GM21423 (cell line): Measurements from ENCODE around the gene XRN2.

Source experiments
- ATAC-seq: cut with Tn5 transposase; IDR thresholded peaks from one replicate; pipeline ENCODE4 v1.9.1; 2021; ENCODE audit warnings: mild to moderate bottlenecking, moderate library complexity; ENCODE audit not compliant: unreplicated experiment

Gene XRN2

DNA sequence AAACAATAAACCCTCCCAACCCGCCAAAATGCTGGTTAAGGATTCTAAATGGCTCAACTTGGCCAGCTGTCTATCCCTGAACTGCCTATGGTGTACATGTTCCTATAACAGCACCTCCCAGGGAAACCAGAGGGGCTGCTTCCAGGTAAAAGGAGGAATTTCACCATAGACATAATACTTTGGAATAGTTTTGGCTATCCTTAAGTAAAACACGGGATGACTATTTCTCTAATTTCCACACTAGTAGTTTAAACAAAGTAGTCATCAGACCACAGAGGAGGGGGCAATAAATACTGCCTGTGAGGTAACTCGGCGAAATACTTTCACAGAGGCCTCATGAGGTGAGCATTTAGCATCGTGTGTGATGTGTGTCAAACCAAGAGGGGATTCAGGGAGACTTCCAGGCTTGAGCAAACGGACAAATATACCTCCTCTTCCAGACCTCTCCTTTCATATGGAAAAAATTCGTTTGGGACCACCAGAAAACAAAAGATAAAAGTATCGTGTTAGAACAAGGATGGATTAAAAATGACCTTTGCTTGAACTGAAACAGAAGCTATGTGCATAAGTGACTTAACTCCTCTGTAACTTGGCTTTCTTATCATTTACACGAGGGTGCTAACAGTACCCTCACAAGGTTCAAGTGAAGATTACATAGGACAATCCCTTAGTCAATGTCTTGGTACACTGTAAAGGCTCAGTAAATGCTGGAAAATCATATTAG, 1.0 kb upstream of the XRN2 start:
- ATAC-seq = no peak

DNA sequence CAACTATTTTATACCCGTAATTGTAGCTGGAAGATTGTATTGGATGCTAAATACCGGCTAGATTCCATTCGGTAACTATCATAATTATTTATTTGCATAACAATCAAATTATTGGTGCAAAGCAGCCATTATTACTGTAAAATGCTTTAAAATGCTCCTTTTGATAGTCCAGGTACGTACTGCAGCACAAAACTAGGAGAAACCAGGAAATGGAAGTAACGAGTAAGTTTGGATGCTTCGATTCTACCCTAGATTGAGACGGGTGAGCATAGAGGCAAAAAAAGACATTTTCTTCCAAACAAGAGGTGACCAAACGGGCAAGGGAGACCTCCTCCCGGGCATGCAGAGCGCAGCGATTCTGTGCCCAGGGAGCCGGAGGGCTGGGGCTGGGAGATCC, 469 bp upstream of the XRN2 start:
- ATAC-seq = peak; percentile 30

DNA sequence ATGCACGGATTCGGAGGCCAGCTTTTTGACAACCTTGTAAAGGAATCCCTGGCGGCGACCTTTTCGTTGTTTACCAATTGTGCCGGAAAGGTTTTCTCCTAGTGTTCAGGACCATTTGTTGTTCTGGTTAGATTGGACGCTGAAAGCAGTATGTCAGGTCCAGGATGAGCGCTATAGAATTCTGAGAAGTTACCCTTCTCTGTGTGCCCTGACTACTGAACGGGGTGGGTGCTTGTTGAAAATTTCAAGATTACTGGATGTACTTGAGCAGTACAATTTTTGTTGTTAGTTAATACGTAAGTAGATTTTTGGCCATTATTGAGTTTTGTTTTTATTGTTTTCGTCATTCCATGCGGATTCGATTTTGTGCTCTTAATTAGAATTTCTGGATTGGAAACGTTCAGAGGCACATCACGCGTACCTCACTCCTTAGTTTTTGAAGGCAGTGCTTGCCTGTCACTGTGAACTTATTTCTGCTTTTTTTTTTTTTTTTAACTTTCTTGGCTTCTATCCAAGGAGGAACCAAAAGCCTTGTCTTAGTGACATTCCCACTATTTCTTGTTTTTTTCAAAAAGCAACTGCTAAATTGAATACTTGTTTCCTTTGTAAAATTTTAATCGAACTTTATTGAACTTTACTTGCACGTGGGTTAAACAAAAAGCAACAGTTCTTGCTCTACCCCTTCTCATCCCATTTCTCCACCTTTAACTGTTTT, 898 bp downstream of the XRN2 start:
- ATAC-seq = no peak

DNA sequence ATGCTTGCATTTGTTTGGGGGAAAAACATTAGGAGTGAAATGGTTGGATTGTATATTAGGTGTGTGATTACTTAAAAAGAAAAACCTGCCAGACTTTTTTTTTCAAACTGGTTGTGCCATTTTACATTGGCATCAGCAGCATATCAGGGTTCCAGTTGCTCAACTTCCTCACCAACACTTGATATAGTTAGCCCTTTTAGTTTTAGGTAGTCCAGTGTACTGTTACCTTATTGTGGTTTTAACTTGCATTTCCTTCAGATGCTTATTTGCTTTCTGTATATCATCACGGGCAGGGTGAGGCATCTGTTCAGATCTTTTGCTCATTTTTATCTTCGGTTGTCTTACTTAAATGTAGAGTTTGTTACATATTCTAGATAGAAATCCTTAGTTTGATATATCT, 5.2 kb downstream of the XRN2 start:
- ATAC-seq = no peak

DNA sequence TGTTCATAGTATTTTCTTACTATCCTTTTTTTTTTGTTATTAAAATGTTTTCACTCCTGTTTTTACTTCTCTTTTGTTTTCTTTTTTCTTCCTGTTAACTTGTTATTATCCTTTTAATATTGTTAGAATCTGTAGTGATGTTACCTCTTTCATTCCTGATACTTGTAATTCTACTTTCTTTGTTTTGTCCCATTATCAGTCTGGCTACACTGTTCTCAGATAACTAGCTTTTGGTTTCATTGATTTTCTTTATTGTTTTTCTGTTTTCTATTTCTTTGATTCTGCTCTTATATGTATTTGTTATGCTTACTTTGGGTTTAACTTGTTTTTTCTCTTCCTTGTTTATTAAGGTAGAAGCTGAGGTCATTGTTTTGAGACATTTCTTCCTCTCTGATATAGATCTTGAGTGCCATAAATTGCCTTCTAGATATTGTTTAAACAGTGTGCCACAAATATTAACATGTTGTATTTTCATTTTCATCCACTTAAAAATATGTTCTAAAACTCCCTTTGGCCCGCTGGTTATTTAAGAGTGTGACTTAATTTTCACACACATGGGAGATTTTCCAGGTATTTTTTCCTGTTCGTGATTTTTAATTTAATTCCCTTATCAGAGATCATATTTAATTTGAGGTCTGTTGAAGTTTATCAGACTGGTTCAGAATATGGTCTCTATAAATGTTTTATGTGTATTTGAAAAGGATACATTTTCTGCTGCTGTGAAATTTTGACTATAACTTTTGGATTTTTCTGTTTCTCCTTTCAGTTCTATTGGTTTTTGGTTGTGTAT, 6.7 kb downstream of the XRN2 start:
- no peak for ATAC-seq

DNA sequence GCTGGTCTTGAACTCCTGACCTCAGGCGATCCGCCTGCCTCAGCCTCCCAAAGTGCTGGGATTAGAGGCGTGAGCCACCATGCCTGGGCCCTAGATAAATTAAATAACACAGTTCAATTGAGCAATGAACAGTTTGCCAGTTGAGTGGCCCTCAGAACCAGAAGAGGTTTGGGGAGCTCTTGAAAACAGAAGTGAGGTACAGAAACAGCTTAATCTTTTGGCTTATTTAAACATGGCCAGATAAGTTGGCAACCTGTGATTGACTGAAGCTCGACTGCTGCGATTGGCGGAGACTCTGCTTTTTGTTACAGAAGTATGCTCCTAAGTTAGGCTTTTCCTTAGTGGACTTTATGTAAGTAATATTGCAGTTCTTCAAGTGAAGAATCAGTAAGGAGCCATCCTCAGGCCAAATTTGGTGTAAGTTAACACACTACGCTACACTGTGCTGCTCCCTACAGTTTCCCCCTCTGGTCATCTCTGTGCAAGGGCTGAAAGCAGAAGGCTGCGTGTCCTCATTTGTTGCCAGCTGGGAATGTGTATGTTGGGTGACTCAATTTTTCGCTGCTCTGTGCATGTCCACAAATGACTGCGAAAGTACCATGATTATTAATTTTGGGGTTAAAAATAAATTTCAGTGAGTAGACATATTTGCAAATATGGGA, 9.8 kb downstream of the XRN2 start:
- no peak for ATAC-seq

DNA sequence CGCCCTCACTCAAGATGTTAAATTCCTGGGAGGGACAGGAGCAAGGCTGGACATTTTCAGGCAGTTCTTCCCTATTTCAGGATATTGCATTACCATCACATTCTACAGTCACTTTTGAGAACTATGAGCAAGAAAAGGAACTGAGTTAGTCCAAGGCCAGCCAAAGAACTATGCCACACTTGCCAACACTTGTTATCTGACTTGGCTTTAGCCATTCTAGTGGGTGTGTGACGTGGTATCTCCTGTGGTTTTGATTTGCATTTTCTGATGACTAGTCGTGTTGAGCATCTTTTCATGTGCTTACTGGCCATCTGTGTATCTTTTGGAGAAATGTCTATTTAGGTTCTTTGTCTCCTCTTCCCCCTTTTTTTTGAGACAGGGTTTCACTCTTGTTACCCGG, 12.0 kb downstream of the XRN2 start:
- no peak for ATAC-seq

DNA sequence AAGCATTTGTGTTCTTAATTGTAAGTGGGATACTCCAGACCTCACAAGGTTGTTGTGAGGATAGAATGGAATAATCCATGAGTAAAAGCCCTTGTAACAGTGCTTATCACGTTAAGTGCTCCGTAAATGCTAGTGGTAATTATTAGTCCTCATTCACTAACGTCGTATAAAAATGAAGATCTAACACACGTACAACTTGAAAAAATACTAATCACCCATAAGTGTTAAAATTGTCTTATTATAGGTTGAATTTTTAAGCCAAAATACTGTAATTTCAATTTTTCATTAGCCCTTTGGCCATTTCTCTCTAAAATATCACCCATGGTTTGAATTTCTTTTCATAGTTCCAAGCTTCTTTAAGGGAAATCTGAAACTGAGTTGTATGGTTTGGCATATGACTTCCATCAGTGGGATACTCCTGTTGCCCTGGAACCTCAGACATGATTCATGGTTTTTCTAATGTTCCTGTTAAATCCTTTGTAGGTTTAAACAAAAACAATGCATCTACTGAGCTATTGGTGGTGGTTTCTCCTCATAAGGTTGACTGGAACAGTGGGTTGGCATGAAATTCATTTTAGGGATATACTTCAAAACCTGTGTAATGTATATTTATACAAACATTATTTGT, 19.1 kb downstream of the XRN2 start:
- no peak for ATAC-seq

DNA sequence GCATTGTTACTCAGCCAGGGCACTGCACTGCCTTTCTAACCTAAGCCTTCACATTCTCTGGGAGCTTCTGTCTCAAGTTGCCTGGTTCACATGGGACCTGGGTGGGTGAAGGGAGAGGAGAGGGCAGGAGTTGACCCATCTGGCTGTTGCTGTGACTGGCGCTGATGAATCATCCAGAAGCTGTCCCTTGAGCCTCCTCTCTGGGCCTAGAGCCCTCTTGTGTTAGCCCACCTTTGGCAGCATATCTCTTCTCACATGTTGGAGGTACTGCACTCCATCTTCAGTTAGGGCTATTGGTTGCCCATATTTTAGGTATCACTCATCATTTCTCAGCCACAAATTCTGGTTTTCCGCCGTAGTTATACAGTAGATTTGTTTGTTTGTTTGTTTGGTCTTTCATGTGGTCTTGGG, 19.8 kb downstream of the XRN2 start:
- ATAC-seq = no peak

DNA sequence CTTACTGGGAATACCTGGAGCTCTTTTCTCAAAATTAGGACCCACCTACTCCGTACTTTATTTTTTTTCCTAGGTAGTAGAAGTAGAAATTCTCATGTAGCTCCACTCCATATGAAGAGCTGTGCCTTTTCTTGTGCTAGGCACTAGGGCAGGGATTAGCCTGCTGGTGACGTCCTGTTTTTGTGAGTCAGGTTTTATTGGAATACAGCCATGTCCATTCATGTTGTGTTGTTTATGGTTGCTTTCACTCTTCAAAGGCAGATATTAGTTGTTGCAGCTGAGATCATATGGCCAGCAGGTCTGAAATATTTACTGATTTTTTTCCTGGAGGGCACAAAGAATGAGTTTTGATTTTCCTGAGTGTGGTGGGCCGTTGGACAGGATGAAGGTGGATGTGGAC, 20.5 kb downstream of the XRN2 start:
- no peak for ATAC-seq

DNA sequence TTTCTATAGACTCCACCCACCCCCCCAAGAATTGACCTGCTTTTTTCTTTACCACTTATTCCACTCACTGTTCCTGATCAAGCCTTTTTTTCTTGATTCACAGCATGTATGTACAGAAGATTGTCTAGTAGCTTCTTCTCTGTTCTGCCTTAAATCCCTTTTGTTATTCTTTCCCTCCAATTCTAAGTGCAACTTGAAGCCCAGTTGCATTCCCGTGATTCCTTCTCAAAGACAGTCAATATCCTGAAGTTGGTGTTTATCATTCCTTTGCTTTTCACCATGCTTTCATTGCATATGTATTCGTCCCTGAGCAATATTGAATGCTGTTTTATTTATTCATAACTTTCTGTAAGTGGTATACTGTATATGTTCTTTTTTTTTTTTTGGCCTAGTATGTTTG, 21.0 kb downstream of the XRN2 start:
- no peak for ATAC-seq

DNA sequence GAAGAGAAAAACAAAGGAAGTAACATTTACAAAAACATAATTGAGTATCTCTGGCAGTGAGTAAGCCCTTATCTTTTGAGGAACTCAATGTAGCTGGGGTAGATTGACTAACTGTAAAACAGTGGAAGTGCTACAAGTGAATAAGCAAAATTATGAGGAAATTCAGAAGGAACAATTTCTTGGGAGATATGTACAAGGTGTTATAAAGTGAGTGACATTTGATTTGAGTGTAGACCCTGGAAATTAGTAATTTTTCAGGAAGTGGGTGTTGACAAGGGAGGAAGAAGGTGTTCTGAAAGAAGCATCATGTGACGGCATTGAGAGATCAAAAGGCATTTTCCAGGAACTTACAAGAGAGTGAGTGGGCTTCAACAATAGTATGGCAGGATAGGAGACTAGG, 22.2 kb downstream of the XRN2 start:
- ATAC-seq = no peak

DNA sequence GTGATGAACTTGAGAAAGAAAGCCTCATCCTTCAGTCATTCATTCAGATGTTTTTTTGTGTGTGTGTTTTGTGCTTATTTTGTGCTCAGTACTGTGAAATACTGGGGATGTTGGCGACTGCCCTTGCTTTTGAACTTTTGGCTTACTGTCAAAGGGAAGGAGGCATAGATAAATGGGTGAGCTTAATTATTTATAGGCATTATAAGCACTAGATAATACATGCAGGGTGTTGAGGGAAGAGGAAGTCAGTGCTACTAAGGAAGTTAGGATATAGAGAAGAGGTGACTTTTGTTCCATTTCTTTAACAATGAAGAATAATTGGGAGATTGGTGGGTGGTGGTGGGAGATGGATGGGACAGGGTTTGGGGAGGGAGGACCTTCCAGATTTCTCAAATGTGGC, 23.6 kb downstream of the XRN2 start:
- ATAC-seq = no peak

DNA sequence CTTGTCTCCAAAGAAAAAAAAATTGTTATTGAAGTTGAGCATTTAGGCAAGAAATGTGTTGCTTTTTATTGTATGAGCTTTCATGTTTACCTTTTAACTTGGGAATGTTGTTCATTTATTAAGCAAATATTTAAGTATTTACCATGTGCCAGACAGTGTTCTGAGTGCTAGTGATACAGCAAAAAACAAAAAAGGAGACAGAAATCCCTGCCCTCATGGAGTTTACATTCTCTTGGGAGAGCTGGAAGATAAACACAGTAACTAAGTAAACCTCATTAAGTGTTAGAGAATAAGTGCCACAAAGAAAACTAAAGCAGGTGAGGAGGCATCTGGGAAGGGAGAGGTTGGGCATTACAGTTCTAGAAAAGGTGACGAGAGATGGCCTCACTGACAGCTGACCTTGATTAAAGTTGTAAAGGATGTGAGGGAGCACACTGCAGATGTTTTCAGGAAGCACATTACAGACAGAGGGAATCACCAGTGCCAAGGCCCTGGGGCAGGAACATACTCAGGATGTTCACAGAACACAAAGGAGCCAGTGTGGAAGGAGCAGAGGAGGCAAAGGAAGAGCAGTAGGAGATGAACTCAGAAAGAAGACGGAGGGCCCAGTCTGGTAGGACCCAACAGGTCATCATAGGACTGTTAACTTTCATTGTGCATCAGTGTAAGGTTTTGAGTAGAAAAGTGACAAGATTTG, 33.5 kb downstream of the XRN2 start:
- ATAC-seq = no peak

DNA sequence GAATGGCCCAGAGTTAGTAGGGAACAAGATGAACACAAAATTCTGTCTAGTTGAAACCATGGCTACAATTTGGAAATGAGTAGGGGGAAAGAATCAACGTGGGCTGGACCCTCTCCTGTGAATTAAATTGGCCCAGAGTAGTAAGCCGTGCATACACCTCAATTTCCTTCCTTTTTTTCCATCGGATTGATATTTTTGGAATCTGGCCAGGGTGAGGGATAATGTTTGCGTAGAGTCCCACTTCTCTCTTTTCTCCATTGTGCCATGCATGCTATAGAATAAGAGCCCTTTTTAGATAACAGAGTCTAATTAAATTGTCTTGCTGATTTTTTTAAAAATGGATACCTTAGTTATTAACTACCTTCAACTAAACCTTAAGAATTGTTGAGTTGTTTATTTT, 35.2 kb downstream of the XRN2 start:
- no peak for ATAC-seq

DNA sequence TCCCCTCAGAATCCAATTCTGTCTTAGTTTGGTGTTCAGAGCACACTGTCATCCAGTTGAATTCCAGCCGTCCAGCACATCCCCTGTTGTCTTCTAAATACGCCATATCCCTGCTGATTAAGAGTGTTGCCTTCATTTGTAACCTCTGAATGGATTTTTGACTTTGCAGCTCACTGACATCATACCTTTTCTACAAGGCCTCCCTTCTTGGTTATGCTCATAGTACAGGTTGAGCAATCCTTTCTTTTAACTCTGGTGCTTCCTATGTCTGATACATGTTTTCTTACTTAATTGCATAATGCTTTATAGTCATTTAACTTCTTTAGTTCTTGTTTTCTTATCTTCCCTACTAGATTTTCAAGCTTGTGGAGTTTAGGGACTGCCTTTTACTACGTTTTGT, 36.4 kb downstream of the XRN2 start:
- no peak for ATAC-seq

DNA sequence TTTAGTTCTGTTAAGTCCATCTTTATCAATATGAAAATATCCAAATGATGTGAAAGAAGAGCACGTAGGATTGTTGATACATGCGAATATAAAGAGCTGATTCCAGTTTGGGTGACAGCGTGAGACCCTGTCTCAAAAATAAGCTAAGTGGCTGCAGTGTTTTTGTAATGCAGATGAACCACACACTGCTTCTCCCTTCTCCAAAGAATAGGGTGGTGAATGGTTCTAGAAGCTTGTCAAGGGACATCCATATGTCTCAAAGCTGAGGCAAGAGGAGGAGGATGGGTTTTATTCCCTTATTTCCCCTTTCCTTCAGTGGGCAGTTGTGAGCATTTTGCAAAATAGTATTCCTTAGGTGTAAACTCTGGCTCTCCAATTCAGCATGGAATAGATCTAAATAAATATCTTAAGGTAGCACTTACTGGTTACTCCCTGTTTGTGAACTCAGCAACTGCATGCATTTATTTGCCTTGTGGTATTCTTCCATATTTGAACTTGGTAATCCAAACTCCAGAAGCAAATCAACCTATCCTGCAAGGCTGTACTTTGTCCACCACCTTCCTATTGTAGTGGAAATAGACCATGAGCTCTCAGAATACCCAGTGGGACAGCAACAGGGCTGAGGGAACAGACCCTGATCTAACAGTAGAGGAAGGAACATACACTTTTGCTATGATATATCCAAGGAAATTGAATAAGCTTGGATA, 38.0 kb downstream of the XRN2 start:
- ATAC-seq = no peak

DNA sequence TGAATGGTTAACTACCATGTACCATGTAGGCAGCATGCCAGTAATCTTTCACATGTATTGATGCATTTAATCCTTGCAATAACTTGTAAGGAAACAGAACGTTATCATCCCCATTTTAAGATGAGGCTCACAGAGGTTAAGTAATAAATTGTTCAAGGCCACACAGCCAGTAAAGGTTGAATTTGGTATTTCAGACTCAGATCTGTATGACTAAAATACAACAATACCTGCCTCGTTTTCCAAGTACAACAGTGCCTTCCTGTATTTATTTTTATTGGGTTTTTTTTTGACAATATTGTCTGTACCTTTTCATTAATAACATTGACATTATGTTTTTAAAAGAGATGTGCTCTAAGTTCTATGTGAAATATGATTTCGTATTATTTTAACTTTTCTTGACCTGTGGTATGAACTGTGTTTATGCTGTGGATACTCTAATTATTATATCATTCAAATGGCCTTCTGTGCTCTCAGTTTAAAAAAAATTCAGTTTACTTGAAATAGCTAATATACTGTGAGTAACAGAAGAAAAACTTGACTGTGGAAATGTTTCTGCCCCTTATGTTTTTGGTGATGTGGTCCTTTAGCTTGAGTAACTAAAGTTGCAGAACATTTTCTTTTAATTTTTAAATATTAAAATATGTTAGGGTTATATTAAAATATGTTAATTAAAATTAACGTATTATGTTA, 39.7 kb downstream of the XRN2 start:
- no peak for ATAC-seq

DNA sequence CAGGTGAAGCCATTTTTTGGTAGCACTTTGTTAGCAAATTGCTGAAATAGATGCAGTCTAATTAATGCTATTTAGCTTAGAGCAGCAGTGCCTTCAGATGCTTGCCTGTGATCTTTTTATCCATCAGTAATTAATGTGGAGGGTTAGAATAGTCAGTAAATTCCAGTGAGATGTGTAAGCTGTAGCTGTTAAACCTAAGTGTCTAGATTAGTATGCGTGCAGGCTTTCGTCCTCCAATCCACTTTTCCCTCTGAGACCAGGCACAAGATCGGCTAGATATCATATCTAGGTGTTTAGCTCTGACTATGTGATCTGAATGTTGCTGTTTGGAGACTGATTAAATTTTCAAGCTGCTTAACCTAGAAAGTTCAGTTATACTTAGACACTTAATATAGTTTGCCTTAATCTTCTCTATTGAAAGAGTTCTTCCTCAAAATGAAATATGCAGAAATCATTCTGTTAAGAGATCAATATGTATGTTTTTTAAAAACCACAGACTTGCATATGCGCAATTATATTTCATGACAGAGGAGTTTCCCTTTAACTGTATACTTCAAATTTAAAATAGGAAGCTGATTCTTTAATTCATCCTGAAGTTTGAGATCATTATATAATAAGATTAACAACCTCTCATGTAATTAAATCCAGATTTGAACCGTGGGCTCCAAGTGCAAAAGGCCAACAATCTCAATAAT, 41.2 kb downstream of the XRN2 start:
- ATAC-seq = no peak
